SK-N-SH (cell line): ENCODE results near the gene ERGIC1.

ENCODE experiments used
- IRF3 ChIP-seq: fragments of 150-350 bp; IDR thresholded peaks from 2 replicates; pipeline ENCODE4 v1.6.1; 2016; ENCODE audit warnings: mild to moderate bottlenecking, low read depth, low read length
- RAD21 ChIP-seq: IDR thresholded peaks from 2 replicates; pipeline ENCODE4 v1.6.1; 2012; ENCODE audit warnings: mild to moderate bottlenecking, low read length
- RCOR1 ChIP-seq: fragments of 150-350 bp; IDR thresholded peaks from 2 replicates; pipeline ENCODE4 v1.6.1; 2017; ENCODE audit warnings: antibody characterized with exemption, low read length
- TAF1 ChIP-seq: IDR thresholded peaks from 2 replicates; pipeline ENCODE4 v1.6.1; 2012; ENCODE audit warnings: low read depth, mild to moderate bottlenecking, low read length, moderate library complexity, borderline replicate concordance

GRCh38 chr5:172942556-172942955 lies 108.5 kb downstream of the ERGIC1 start:
- no peak for TF ChIP-seq IRF3
- TF ChIP-seq RAD21: no peak
- TF ChIP-seq TAF1: no peak
- TF ChIP-seq RCOR1: no peak
